ENCODE results near the gene CDIP1. TPM values are rescaled to one million over a fixed set of nuclear protein-coding genes. Genes with fewer than 3 reads are reported as not detected.

CDIP1 gene
- total and polyA plus RNA-seq, 10 of the 15 experiments (the other 5 are each of a cell fraction or from before 2014, with no cell fraction given): 6.1 to 32.4 (median 13.6) TPM

DNA sequence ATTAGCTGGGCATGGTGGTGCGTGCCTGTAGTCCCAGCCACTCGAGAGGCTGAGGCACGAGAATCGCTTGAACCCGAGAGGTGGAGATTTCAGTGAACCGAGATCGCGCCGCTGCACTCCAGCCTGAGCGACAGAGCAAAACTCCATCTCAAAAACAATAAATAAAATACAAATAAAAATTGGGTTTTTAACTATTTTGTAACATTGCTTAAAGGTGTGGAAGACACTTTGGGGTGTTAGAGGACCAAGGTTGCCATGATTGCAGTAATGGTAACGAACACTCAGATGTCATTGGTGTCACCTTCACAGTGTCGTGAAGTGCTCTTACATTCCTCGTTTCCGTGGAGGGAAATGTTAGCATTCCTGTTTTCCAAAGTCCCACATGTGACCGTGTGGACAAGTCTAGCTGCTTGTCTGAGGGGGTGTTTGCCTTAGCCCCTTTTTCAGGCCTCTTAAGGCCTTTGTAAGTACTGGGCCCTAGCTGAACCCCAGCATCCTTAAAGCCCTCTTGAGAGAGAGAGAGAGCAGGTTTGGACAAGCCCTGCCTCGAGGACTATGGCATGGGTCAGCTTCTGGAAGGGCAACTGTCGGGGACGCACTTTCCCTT, 26.2 kb upstream of the CDIP1 start:
- no peak for ATAC-seq
- CTCF ChIA-PET: interaction anchor here (1.1 to 1.5 kb wide), 2 partner anchors 16 to 57 kb away, joined by 3 to 4 read pairs; no protein-coding TSS in a partner anchor
- intact Hi-C loops (cut with micrococcal nuclease; ENCODE audit: unreplicated experiment) (no loop called here), in situ Hi-C loops (cut with MboI) (no loop called here)
- FAIRE-seq: no peak
- SMC1A ChIA-PET (ENCODE audit: uncharacterized antibody, unreplicated experiment): no interaction called here
- H3K27ac ChIP-seq (ENCODE audit: control insufficient read depth, insufficient read depth): no peak overlapping the region
- no peak overlapping the region for H3K4me3 ChIP-seq
- no peak for DNase-seq (ENCODE audit: low read depth, low spot score)
- H2AFZ ChIP-seq (ENCODE audit: control insufficient read depth, low read depth, low read length): no peak overlapping the region
- H3K9me3 ChIP-seq (replicated peaks; ENCODE audit: control insufficient read depth, insufficient read depth, low read length): no peaks in the 10 kb centered on the region
- H4K20me1 ChIP-seq (ENCODE audit: control insufficient read depth, insufficient read depth): no peaks in the 10 kb centered on the region
- H3K27me3 ChIP-seq (replicated peaks in 1 of 2; ENCODE audit: control insufficient read depth in 2 of 2, insufficient read depth in 2 of 2, low read length in 1 of 2): peaks cover 0 to 4% of the 10 kb centered on the region in 2 experiments; a peak in 2 of 4 replicates
- BruUV-seq (replicated peaks): no TSS peak
- H3K4me2 ChIP-seq (ENCODE audit: control insufficient read depth, insufficient read depth): no peak overlapping the region
- no peak for TF ChIP-seq HSF1 (IDR thresholded peaks at IDR 0.05; ENCODE audit: low read depth, low read length)
- no peak for TF ChIP-seq ZSCAN29 (IDR thresholded peaks at IDR 0.05)
- TF ChIP-seq NR2C2 (IDR thresholded peaks at IDR 0.05; ENCODE audit: borderline replicate concordance, control insufficient read depth, insufficient read length, low read depth): no peak
- TF ChIP-seq CREB1 (IDR thresholded peaks at IDR 0.05; ENCODE audit: low read depth): no peak
- no peak for TF ChIP-seq SMARCA5 (IDR thresholded peaks at IDR 0.05)
- TF ChIP-seq RELA (IDR thresholded peaks at IDR 0.05; ENCODE audit: borderline replicate concordance, partially characterized antibody): no peak
- TF ChIP-seq ZNF384 (IDR thresholded peaks at IDR 0.05; ENCODE audit: borderline replicate concordance, low read depth, low read length): no peak
- TF ChIP-seq CHD2 (IDR thresholded peaks at IDR 0.05; ENCODE audit: borderline replicate concordance, low read depth, low read length): no peak
- TF ChIP-seq HDAC6 (IDR thresholded peaks at IDR 0.05; ENCODE audit: unreplicated experiment): no peak
- TF ChIP-seq ELK1 (IDR thresholded peaks at IDR 0.05; ENCODE audit: low read depth, low read length): no peak
- TF ChIP-seq USF2 (IDR thresholded peaks at IDR 0.05; ENCODE audit: borderline replicate concordance, low read depth, low read length): no peak
- TF ChIP-seq MYB (IDR thresholded peaks at IDR 0.05; ENCODE audit: borderline replicate concordance, low read depth, low read length): no peak
- TF ChIP-seq SMC3 (IDR thresholded peaks at IDR 0.05; ENCODE audit: borderline replicate concordance, low read length): no peak
- TF ChIP-seq NR2C1 (IDR thresholded peaks at IDR 0.05): no peak
- no peak for TF ChIP-seq RAD51 (IDR thresholded peaks at IDR 0.05)
- RAD21 ChIA-PET (ENCODE audit: unreplicated experiment): interaction anchor here (1.0 kb wide), 1 partner anchor 21 kb away, joined by 4 read pairs; no protein-coding TSS in a partner anchor
- POLR2A ChIA-PET: no interaction called here
- no peaks in the 10 kb centered on the region for H3K79me2 ChIP-seq (ENCODE audit: control insufficient read depth, insufficient read depth, low read length)
- H3K9ac ChIP-seq (ENCODE audit: control insufficient read depth, insufficient read depth, low read length): no peak overlapping the region
- H3K36me3 ChIP-seq (ENCODE audit: control insufficient read depth in 2 of 2, insufficient read depth in 2 of 2, low read length in 1 of 2): no peaks in the 10 kb centered on the region; a peak in 1 of 4 replicates
- 66% methylated on average over 18 of the region's 18 CpGs for WGBS (ENCODE audit: insufficient coverage, insufficient replicate concordance, low lambda C conversion rate, missing lambda C conversion rate)
- peaks cover 4% of the 10 kb centered on the region; the same call in 1 of the 2 replicates for H3K4me1 ChIP-seq (ENCODE audit: control insufficient read depth, insufficient read depth, low read length)

Data from GM12878 (cell line).